Measurements from ENCODE around the gene HEATR5A.
"Not testable (repeated sequence)": the region's sequence is repeated elsewhere in the genome, so short reads cannot be mapped to it uniquely, and the experiment has no call there.

The HEATR5A gene

GRCh38 chr14:31278883-31279282 is 141.5 kb downstream of the HEATR5A start:
- no peak for DNase-seq

- DNase-seq: no peak
These were observed 143.3 kb downstream of the HEATR5A start for GRCh38 chr14:31277085-31277484.

- not testable (repeated sequence) for DNase-seq
These were observed 143.9 kb downstream of the HEATR5A start for GRCh38 chr14:31276417-31276816.

GRCh38 chr14:31275731-31276130 is 144.6 kb downstream of the HEATR5A start:
- DNase-seq: no peak

GRCh38 chr14:31271648-31272047 is 148.7 kb downstream of the HEATR5A start:
- no peak for DNase-seq

- DNase-seq: no peak
These were observed 150.1 kb downstream of the HEATR5A start for GRCh38 chr14:31270196-31270772.

GRCh38 chr14:31269634-31270195 is 150.6 kb downstream of the HEATR5A start:
- DNase-seq: no peak

- no peak for DNase-seq
These were observed 152.1 kb downstream of the HEATR5A start for GRCh38 chr14:31268216-31268615.

- no peak for DNase-seq
These were observed 153.7 kb downstream of the HEATR5A start for GRCh38 chr14:31266437-31267331.

- no peak for DNase-seq
These were observed 154.5 kb downstream of the HEATR5A start for GRCh38 chr14:31265701-31266398.

- DNase-seq: no peak
These were observed 156.7 kb downstream of the HEATR5A start for GRCh38 chr14:31263485-31264133.

GRCh38 chr14:31261859-31262731 is 158.3 kb downstream of the HEATR5A start:
- DNase-seq: no peak

- DNase-seq: no peak
These were observed 158.9 kb downstream of the HEATR5A start for GRCh38 chr14:31261523-31261858.

GRCh38 chr14:31259040-31259435 is 161.3 kb downstream of the HEATR5A start:
- not testable (repeated sequence) for DNase-seq

- DNase-seq: no peak
These were observed 161.8 kb downstream of the HEATR5A start for GRCh38 chr14:31258427-31259039.

GRCh38 chr14:31257554-31258426 is 162.6 kb downstream of the HEATR5A start:
- DNase-seq: not testable (repeated sequence)

GRCh38 chr14:31257244-31257553 is 163.2 kb downstream of the HEATR5A start:
- no peak for DNase-seq

GRCh38 chr14:31256534-31257243 is 163.7 kb downstream of the HEATR5A start:
- no peak for DNase-seq

GRCh38 chr14:31255918-31256317 is 164.4 kb downstream of the HEATR5A start:
- DNase-seq: not testable (repeated sequence)

GRCh38 chr14:31255286-31255685 is 165.1 kb downstream of the HEATR5A start:
- no peak for DNase-seq
